ENCODE measurements around the gene IFT20.

Gene IFT20

DNA sequence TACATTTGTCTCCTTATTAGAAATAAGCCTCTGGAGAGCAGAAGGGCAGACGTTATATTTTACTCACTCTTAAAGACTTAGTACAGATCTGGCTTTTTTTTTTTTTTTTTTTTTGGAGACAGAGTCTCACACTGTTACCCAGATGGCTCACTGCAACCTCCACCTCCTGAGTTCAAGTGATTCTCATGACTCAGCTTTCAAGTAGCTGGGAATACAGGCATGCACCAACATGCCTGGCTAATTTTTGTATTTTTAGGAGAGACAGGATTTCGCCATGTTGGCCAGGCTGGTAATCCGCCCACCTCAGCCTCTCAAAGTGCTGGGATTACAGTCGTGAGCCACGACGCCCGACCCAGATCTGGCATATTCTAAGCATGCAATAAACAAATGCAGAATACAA is 52.7 kb downstream of the IFT20 start:
- DNase-seq = no peak
- no peak overlapping the region for H3K27ac ChIP-seq
- intact Hi-C loops (cut with DNase I; ENCODE audit: low total_unique reads) = no loop called here

DNA sequence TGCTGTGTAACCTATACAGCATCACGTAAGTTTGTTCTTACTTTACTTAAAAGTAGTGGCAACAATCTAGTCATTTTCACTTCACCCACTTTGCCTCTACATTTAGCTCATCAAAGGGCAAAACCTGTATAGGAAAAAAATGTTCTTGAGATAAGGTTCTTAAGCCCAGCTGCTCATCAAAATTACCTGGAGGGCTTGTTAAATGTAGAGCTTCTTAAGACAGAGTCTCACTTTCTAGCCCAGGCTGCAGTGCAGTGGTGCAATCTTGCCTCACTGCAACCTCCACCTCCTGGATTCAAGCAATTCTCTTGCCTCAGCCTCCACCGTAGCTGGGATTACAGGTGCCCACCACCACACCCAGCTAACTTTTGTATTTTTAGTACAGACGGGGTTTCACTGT is 54.4 kb downstream of the IFT20 start:
- Histone ChIP-seq H3K27me3 (no peaks in the 10 kb centered on the region), H3K4me1 (no peaks in the 10 kb centered on the region), H3K27ac (no peak overlapping the region), H3K4me3 (no peak overlapping the region), H3K36me3 (no peaks in the 10 kb centered on the region), H3K9me3 (no peaks in the 10 kb centered on the region)
- intact Hi-C loops (cut with DNase I; ENCODE audit: low total_unique reads) = no loop called here
- TF ChIP-seq CTCF (IDR thresholded peaks at IDR 0.05) = no peak
- no peak for DNase-seq

More for the DNA sequence above, 52.7 kb downstream of the IFT20 start:
- Histone ChIP-seq H3K27me3 (no peaks in the 10 kb centered on the region), H3K9me3 (no peaks in the 10 kb centered on the region), H3K36me3 (no peaks in the 10 kb centered on the region), H3K4me1 (no peaks in the 10 kb centered on the region), H3K4me3 (no peak overlapping the region)
- TF ChIP-seq CTCF (IDR thresholded peaks at IDR 0.05) = no peak

DNA sequence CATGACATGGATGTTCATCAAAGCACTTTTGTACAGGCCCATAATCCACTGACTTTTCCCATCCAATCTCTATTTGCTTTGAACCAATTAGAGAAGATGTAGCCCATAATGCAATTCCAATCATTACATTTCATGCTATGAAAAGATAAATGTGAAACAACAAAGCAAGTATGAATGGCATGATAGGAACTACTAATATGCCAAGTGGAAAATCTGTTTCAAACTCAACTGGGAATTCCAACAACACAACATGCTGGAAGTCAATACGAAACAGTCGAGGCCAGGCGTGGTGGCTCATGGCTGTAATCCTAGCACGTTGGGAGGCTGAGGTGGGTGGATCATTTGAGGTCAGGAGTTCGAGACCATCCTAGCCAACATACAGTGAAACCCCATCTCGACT is 55.9 kb downstream of the IFT20 start:
- H3K4me3 ChIP-seq = no peak overlapping the region
- H3K4me1 ChIP-seq = no peaks in the 10 kb centered on the region
- no peak for TF ChIP-seq CTCF (IDR thresholded peaks at IDR 0.05)
- no peak for DNase-seq
- no peaks in the 10 kb centered on the region for H3K36me3 ChIP-seq
- H3K27me3 ChIP-seq = no peaks in the 10 kb centered on the region
- H3K9me3 ChIP-seq = no peaks in the 10 kb centered on the region
- intact Hi-C loops (cut with DNase I; ENCODE audit: low total_unique reads) = no loop called here
- H3K27ac ChIP-seq = no peak overlapping the region
